HCT116 (cell line): ENCODE results near the gene PRKAR2A. TPM values are rescaled to one million over a fixed set of nuclear protein-coding genes. Genes with fewer than 3 reads are reported as not detected.

ENCODE experiments used
- ATAC-seq: fragments of 200-7000 bp; cut with Tn5 transposase; 2 replicates; pipeline ENCODE4 v1.9.1; 2020; ENCODE audit warnings: mild to moderate bottlenecking, moderate library complexity
- BruUV-seq: library from RNA; stranded (reverse); fragments of 400-500 nt; replicated peaks from 2 replicates; lab custom pipeline; 2021; lab: Mats Ljungman, UMichigan
- CTCF ChIA-PET: fragments of 300-600 bp; sonication (Branson Sonifier 250); formaldehyde crosslinking; loops from one replicate; lab custom pipeline; 2021; ENCODE audit warnings: antibody characterized with exemption; lab: Charles Lee
- POLR2A ChIA-PET: fragments of 300-600, 350-600 bp; sonication (Branson Sonifier 250); formaldehyde crosslinking; loops from one replicate; lab custom pipeline; 2021; ENCODE audit warnings: antibody characterized with exemption; lab: Charles Lee
- RAD21 ChIA-PET, 2 experiments: fragments of 300-600 bp; sonication (Branson Sonifier 250); formaldehyde crosslinking; loops; one replicate each; lab custom pipeline; 2023; ENCODE audit warnings: low total read pairs in 2 of 2; ENCODE audit not compliant: uncharacterized antibody in 2 of 2, unreplicated experiment in 2 of 2, low non-redundant PET in 1 of 2; lab: Charles Lee
- DNase-seq: peaks from one replicate; pipeline ENCODE4 v3.0.0-alpha.2; 2010; ENCODE audit warnings: low read depth, low spot score
- H2AFZ ChIP-seq: fragments of 200-600 bp; shearing (Covaris generic), sonication (generic); 2 replicates; pipeline ENCODE4 v1.6.1; 2017; ENCODE audit warnings: low read depth, mixed run types, mixed read lengths, antibody characterized with exemption, low read length; ENCODE audit not compliant: poor library complexity, severe bottlenecking
- H3K27ac ChIP-seq: 2 replicates; pipeline ENCODE4 v1.5.1; 2012; ENCODE audit warnings: low read depth, low read length
- H3K27me3 ChIP-seq: fragments of 200-600 bp; sonication (generic); 2 replicates; pipeline ENCODE4 v1.6.1; 2016; ENCODE audit warnings: mixed run types, low read length, mixed read lengths; ENCODE audit not compliant: insufficient read depth
- H3K36me3 ChIP-seq, 2 experiments: fragments of 200-500 bp in 1 of 2; fragments of 200-600 bp in 1 of 2; sonication (Bioruptor generic) in 1 of 2; sonication (generic) in 1 of 2; 2 replicates each; pipeline versions ENCODE4 v1.5.1 to v1.6.1; 2014 to 2016; ENCODE audit warnings: low read length in 2 of 2, inconsistent platforms in 1 of 2, mixed read lengths in 1 of 2, mixed run types in 1 of 2; ENCODE audit not compliant: insufficient read depth in 2 of 2, control insufficient read depth in 1 of 2
- H3K4me1 ChIP-seq, 2 experiments: fragments of 200-600 bp in 1 of 2; sonication (generic) in 1 of 2; 2 replicates each; pipeline versions ENCODE4 v1.5.1 to v1.6.1; 2012 to 2017; ENCODE audit warnings: low read length in 2 of 2, inconsistent platforms in 1 of 2, mild to moderate bottlenecking in 1 of 2, mixed read lengths in 1 of 2, mixed run types in 1 of 2, moderate library complexity in 1 of 2; ENCODE audit not compliant: insufficient read depth in 2 of 2, control insufficient read depth in 1 of 2
- H3K4me2 ChIP-seq: fragments of 200-600 bp; sonication (generic); 2 replicates; pipeline ENCODE4 v1.6.1; 2017; ENCODE audit warnings: mixed run types, low read length, mixed read lengths
- H3K4me3 ChIP-seq, 2 experiments: fragments of 200-600 bp in 1 of 2; sonication (generic) in 1 of 2; replicated peaks in 1 of 2; 2 replicates each; pipeline ENCODE4 v1.5.1; 2011 to 2016; ENCODE audit warnings: low read length in 2 of 2, control low read depth in 1 of 2, low read depth in 1 of 2, mild to moderate bottlenecking in 1 of 2, mixed read lengths in 1 of 2, mixed run types in 1 of 2
- H3K79me2 ChIP-seq: fragments of 200-600 bp; sonication (generic); 2 replicates; pipeline ENCODE4 v1.6.1; 2017; ENCODE audit warnings: mild to moderate bottlenecking, mixed run types, low read length, moderate library complexity, mixed read lengths; ENCODE audit not compliant: insufficient read depth
- H3K9ac ChIP-seq: fragments of 200-600 bp; sonication (generic); 2 replicates; pipeline ENCODE4 v1.6.1; 2016; ENCODE audit warnings: low read length, mixed read lengths
- H3K9me2 ChIP-seq: fragments of 200-600 bp; sonication (generic), shearing (Covaris generic); 2 replicates; pipeline ENCODE4 v1.6.1; 2017; ENCODE audit warnings: mixed run types, mild to moderate bottlenecking, moderate library complexity; ENCODE audit not compliant: insufficient read depth
- H3K9me3 ChIP-seq, 2 experiments: fragments of 200-500 bp in 1 of 2; fragments of 200-600 bp in 1 of 2; sonication (Bioruptor generic) in 1 of 2; sonication (generic) in 1 of 2; 2 replicates each; pipeline ENCODE4 v1.6.1; 2014 to 2017; ENCODE audit warnings: low read length in 2 of 2, mixed read lengths in 2 of 2, inconsistent platforms in 1 of 2, low read depth in 1 of 2, mild to moderate bottlenecking in 1 of 2, mixed run types in 1 of 2, moderate library complexity in 1 of 2; ENCODE audit not compliant: control insufficient read depth in 1 of 2, insufficient read depth in 1 of 2
- H4K20me1 ChIP-seq: fragments of 200-600 bp; sonication (generic), shearing (Covaris generic); 2 replicates; pipeline ENCODE4 v1.6.1; 2017; ENCODE audit warnings: mixed run types, mild to moderate bottlenecking, moderate library complexity; ENCODE audit not compliant: insufficient read depth
- CBX3 ChIP-seq: IDR thresholded peaks from 2 replicates; pipeline ENCODE4 v1.6.1; 2012; ENCODE audit warnings: low read depth
- CEBPB ChIP-seq: IDR thresholded peaks from 2 replicates; pipeline ENCODE4 v1.6.1; 2012; ENCODE audit warnings: low read depth
- EZH2 ChIP-seq: fragments of 200-600 bp; sonication (generic); IDR thresholded peaks from 2 replicates; pipeline ENCODE4 v1.6.1; 2017; ENCODE audit warnings: antibody characterized with exemption, mixed run types
- RAD21 ChIP-seq: IDR thresholded peaks from 2 replicates; pipeline ENCODE4 v1.6.1; 2012; ENCODE audit warnings: low read depth, mild to moderate bottlenecking
- REST ChIP-seq: IDR thresholded peaks from 2 replicates; pipeline ENCODE4 v1.6.1; 2012; ENCODE audit warnings: low read depth
- SP1 ChIP-seq: IDR thresholded peaks from 2 replicates; pipeline ENCODE4 v1.6.1; 2012; ENCODE audit warnings: low read depth
- SRF ChIP-seq: IDR thresholded peaks from 2 replicates; pipeline ENCODE4 v1.6.1; 2012; ENCODE audit warnings: low read depth
- TCF7L2 ChIP-seq: IDR thresholded peaks from 2 replicates; pipeline ENCODE4 v1.7.0; 2011; ENCODE audit warnings: borderline replicate concordance, inconsistent platforms; ENCODE audit not compliant: insufficient read depth, insufficient read length; ENCODE audit errors: extremely low read depth
- YY1 ChIP-seq: IDR thresholded peaks from 2 replicates; pipeline ENCODE4 v1.6.1; 2011; ENCODE audit warnings: low read length, low read depth, moderate library complexity, mild to moderate bottlenecking; ENCODE audit not compliant: insufficient replicate concordance; ENCODE audit errors: extremely low read depth
- ZFX ChIP-seq: fragments of 450-650 bp; IDR thresholded peaks from 2 replicates; pipeline ENCODE4 v1.6.1; 2017
- ZNF274 ChIP-seq: fragments of 200-500 bp; sonication (Bioruptor generic); IDR thresholded peaks from 2 replicates; pipeline ENCODE4 v1.6.1; 2014; ENCODE audit warnings: mild to moderate bottlenecking, low read depth, low read length, inconsistent platforms
- intact Hi-C: fragments of 100-400 bp; cut with micrococcal nuclease; formaldehyde crosslinking; loops from 2 replicates; pipeline ENCODE4 v1.10.0; 2022
- total RNA-seq: library from RNA; stranded (reverse); gene quantifications from one replicate; pipeline ENCODE4 v1.2.1, GENCODE V29; 2021; ENCODE audit not compliant: unreplicated experiment
- TF ChIP-seq, protein P1 (sequence below): IDR thresholded peaks from 2 replicates; pipeline ENCODE4 v1.6.1; 2012
- TF ChIP-seq, protein P2 (sequence below), 3 experiments: fragments of 200-600 bp in 1 of 3; sonication (generic) in 1 of 3; IDR thresholded peaks in 2 of 3; conservative IDR thresholded peaks in 1 of 3; 2 replicates each; pipeline ENCODE4 v1.5.1; 2012 to 2017; ENCODE audit warnings: low read depth in 2 of 3, low read length in 2 of 3, antibody characterized with exemption in 1 of 3, borderline replicate concordance in 1 of 3, control low read depth in 1 of 3, mild to moderate bottlenecking in 1 of 3, mixed read lengths in 1 of 3, mixed run types in 1 of 3, moderate library complexity in 1 of 3; ENCODE audit not compliant: insufficient read depth in 1 of 3
- TF ChIP-seq, protein P3 (sequence below): IDR thresholded peaks from 2 replicates; pipeline ENCODE4 v1.6.1; 2012

Gene PRKAR2A
- total RNA-seq, 1 experiment from 2014 or later, result 63.3 TPM

DNA sequence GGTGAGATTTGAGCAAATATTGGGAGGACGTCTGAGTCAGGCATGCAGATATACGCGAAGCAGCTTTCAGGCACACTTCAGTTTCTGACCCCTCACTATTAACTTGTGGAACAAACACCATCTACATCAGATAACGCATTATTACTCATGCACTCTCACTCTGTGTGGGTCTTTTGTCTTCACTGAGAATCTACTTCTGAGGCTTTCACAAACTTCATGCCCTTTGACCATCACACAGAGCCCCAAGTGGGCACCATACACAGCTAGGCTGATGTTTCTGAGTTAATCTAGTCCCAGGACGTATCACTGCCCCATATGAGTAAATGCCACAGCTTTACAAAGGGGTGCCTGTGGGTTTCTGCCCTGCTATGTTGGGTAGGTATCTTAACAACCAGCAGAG lies 91.0 kb downstream of the PRKAR2A start:
- Histone ChIP-seq H3K9ac (no peak overlapping the region), H3K4me2 (no peak overlapping the region), H3K9me3 (no peaks in the 10 kb centered on the region), H3K79me2 (no peaks in the 10 kb centered on the region), H3K4me1 (no peaks in the 10 kb centered on the region), H2AFZ (no peak overlapping the region), H3K36me3 (0 out of 4 replicates have a peak, but pooled peaks cover 2 to 3% of the 10 kb centered on the region in 2 experiments), H4K20me1 (no peaks in the 10 kb centered on the region), H3K9me2 (no peaks in the 10 kb centered on the region), H3K27me3 (no peaks in the 10 kb centered on the region), H3K4me3 (no peak overlapping the region), H3K27ac (no peak overlapping the region)
- no TSS peak for BruUV-seq
- no peak for ATAC-seq
- no peak for DNase-seq
- TF ChIP-seq, protein P1, sequence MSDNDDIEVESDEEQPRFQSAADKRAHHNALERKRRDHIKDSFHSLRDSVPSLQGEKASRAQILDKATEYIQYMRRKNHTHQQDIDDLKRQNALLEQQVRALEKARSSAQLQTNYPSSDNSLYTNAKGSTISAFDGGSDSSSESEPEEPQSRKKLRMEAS, result no peak
- no peak for TF ChIP-seq ZFX
- no peak for TF ChIP-seq EZH2
- no peak for TF ChIP-seq CEBPB
- CTCF ChIA-PET, result no interaction called here
- RAD21 ChIA-PET, result no interaction called here
- POLR2A ChIA-PET, result no interaction called here
- intact Hi-C loops, result no loop called here

DNA sequence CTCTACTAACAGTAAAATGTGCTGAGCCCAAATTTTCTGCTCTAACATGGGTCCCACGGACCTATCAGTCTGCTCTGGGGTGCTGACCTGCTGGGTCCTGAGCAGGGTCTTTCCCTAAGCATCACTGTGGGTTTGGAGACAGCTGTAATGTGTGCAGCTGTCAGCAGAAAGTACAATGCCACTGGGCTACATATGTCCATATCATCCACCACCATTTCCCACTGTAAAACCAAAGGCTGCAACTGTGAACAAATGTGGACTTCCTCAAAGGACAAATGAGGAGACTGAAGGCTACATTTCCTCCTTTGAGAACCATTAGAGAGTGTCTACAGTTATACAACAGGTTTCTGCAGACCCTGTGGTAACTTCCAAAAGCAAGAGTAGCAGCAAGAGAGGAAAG lies 96.8 kb downstream of the PRKAR2A start:
- ATAC-seq (no peak), DNase-seq (no peak)
- POLR2A ChIA-PET, result no interaction called here
- Histone ChIP-seq H3K4me2 (no peak overlapping the region), H3K4me3 (no peak overlapping the region), H3K9me3 (no peaks in the 10 kb centered on the region), H3K4me1 (peaks cover 0 to 6% of the 10 kb centered on the region in 2 experiments; a peak in 2 of 4 replicates), H4K20me1 (no peaks in the 10 kb centered on the region), H3K9me2 (no peaks in the 10 kb centered on the region), H3K36me3 (peaks cover 6 to 11% of the 10 kb centered on the region in 2 experiments; a peak in 1 of 4 replicates)
- CTCF ChIA-PET, result no interaction called here
- TSS peak; percentile 25 for BruUV-seq
- TF ChIP-seq SP1 (no peak), REST (no peak), CBX3 (no peak), ZNF274 (no peak), TCF7L2 (no peak), SRF (no peak), RAD21 (no peak), YY1 (no peak)
- TF ChIP-seq, protein P2, sequence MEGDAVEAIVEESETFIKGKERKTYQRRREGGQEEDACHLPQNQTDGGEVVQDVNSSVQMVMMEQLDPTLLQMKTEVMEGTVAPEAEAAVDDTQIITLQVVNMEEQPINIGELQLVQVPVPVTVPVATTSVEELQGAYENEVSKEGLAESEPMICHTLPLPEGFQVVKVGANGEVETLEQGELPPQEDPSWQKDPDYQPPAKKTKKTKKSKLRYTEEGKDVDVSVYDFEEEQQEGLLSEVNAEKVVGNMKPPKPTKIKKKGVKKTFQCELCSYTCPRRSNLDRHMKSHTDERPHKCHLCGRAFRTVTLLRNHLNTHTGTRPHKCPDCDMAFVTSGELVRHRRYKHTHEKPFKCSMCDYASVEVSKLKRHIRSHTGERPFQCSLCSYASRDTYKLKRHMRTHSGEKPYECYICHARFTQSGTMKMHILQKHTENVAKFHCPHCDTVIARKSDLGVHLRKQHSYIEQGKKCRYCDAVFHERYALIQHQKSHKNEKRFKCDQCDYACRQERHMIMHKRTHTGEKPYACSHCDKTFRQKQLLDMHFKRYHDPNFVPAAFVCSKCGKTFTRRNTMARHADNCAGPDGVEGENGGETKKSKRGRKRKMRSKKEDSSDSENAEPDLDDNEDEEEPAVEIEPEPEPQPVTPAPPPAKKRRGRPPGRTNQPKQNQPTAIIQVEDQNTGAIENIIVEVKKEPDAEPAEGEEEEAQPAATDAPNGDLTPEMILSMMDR (IDR thresholded peaks at IDR 0.05 in 2 of 3, conservative IDR thresholded peaks at IDR 0.05 in 1 of 3; ENCODE audit: borderline replicate concordance in 1 of 3, insufficient read depth in 1 of 3, low read depth in 2 of 3, low read length in 2 of 3), result no peak
- TF ChIP-seq, protein P3, sequence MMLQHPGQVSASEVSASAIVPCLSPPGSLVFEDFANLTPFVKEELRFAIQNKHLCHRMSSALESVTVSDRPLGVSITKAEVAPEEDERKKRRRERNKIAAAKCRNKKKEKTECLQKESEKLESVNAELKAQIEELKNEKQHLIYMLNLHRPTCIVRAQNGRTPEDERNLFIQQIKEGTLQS, result no peak
- TF ChIP-seq, all 23 proteins: peak for 0
- H2AFZ ChIP-seq, result no peak overlapping the region
- no peaks in the 10 kb centered on the region for H3K79me2 ChIP-seq
- no peak overlapping the region for H3K27ac ChIP-seq
- RAD21 ChIA-PET, result no interaction called here
- no peak overlapping the region for H3K9ac ChIP-seq
- no peaks in the 10 kb centered on the region for H3K27me3 ChIP-seq
- intact Hi-C loops, result no loop called here
